HepG2 (cell line): ENCODE measurements around the gene HOXA1. TPM values are rescaled to one million over a fixed set of nuclear protein-coding genes. Genes with fewer than 3 reads are reported as not detected.

Source experiments
- CREB1 ChIP-seq, 2 experiments: fragments of 450-650 bp in 1 of 2; IDR thresholded peaks; 2 replicates each; pipeline ENCODE4 v1.6.1; 2016 to 2017; ENCODE audit warnings: control low read depth in 1 of 2, mild to moderate bottlenecking in 1 of 2, missing compliant biosample characterization in 1 of 2, missing genetic modification characterization in 1 of 2
- DRAP1 ChIP-seq: IDR thresholded peaks from 2 replicates; pipeline ENCODE4 v1.6.1; 2016; ENCODE audit warnings: missing genetic modification reagents, missing compliant biosample characterization
- FOXP1 ChIP-seq, 2 experiments: fragments of 450-650 bp in 1 of 2; IDR thresholded peaks; 2 replicates each; pipeline ENCODE4 v1.6.1; 2017 to 2018; ENCODE audit warnings: antibody characterized with exemption in 1 of 2
- KDM5B ChIP-seq: sonication (generic); formaldehyde crosslinking; IDR thresholded peaks from 2 replicates; pipeline ENCODE4 v1.4.0; 2020; ENCODE audit warnings: missing genetic modification reagents, mild to moderate bottlenecking, borderline replicate concordance
- KLF15 ChIP-seq: sonication (generic); formaldehyde crosslinking; IDR thresholded peaks from 2 replicates; pipeline ENCODE4 v1.8.1; 2023; ENCODE audit warnings: borderline replicate concordance, mild to moderate bottlenecking, inconsistent platforms, missing genetic modification reagents, mixed read lengths
- MTA1 ChIP-seq: sonication (generic); formaldehyde crosslinking; IDR thresholded peaks from 2 replicates; pipeline ENCODE4 v1.4.0; 2020; ENCODE audit warnings: missing genetic modification reagents, mild to moderate bottlenecking, borderline replicate concordance
- NR3C1 ChIP-seq: sonication (generic); formaldehyde crosslinking; IDR thresholded peaks from 2 replicates; pipeline ENCODE4 v1.4.0; 2020; ENCODE audit warnings: missing genetic modification reagents
- PTBP1 ChIP-seq: fragments of 200-400 bp; formaldehyde crosslinking; IDR thresholded peaks from 2 replicates; pipeline ENCODE4 v1.6.1; 2018; ENCODE audit warnings: low read length, low read depth; ENCODE audit not compliant: poor library complexity, severe bottlenecking
- RFX1 ChIP-seq: fragments of 450-650 bp; IDR thresholded peaks from 2 replicates; pipeline ENCODE4 v1.6.1; 2017
- SATB2 ChIP-seq: sonication (generic); formaldehyde crosslinking; IDR thresholded peaks from 2 replicates; pipeline ENCODE4 v1.5.0; 2020; ENCODE audit warnings: missing genetic modification reagents
- SETDB1 ChIP-seq: sonication (generic); formaldehyde crosslinking; IDR thresholded peaks from 2 replicates; pipeline ENCODE4 v1.5.1; 2020; ENCODE audit warnings: missing genetic modification reagents, mild to moderate bottlenecking, borderline replicate concordance
- SMYD3 ChIP-seq: sonication (generic); formaldehyde crosslinking; IDR thresholded peaks from 2 replicates; pipeline ENCODE4 v1.8.1; 2023; ENCODE audit warnings: mild to moderate bottlenecking, missing genetic modification reagents
- ZFP37 ChIP-seq: sonication (generic); formaldehyde crosslinking; IDR thresholded peaks from 2 replicates; pipeline ENCODE4 v1.4.0; 2020; ENCODE audit warnings: missing genetic modification reagents, borderline replicate concordance
- ZNF142 ChIP-seq: sonication (generic); formaldehyde crosslinking; IDR thresholded peaks from 2 replicates; pipeline ENCODE4 v1.4.0; 2020; ENCODE audit warnings: missing genetic modification reagents
- ZNF207 ChIP-seq: fragments of 450-650 bp; IDR thresholded peaks from 2 replicates; pipeline ENCODE4 v1.6.1; 2016; ENCODE audit warnings: antibody characterized with exemption, borderline replicate concordance
- ZNF280B ChIP-seq: sonication (generic); formaldehyde crosslinking; IDR thresholded peaks from 2 replicates; pipeline ENCODE4 v1.5.0; 2020; ENCODE audit warnings: missing genetic modification reagents, mild to moderate bottlenecking, borderline replicate concordance
- ZNF577 ChIP-seq: sonication (generic); formaldehyde crosslinking; IDR thresholded peaks from 2 replicates; pipeline ENCODE4 v1.4.0; 2020; ENCODE audit warnings: mild to moderate bottlenecking, low read depth, missing genetic modification reagents, borderline replicate concordance
- ZNF792 ChIP-seq: IDR thresholded peaks from 2 replicates; pipeline ENCODE4 v1.6.1; 2016
- ZNF883 ChIP-seq: sonication (generic); formaldehyde crosslinking; IDR thresholded peaks from 2 replicates; pipeline ENCODE4 v1.5.1; 2020; ENCODE audit warnings: mild to moderate bottlenecking, missing genetic modification reagents; ENCODE audit errors: not compliant biosample characterization
- polyA plus RNA-seq, 8 experiments: library from polyadenylated mRNA; depleted of rRNA in 3 of 8; stranded (reverse) in 7 of 8; unstranded in 1 of 8; fragments of >200 nt; fragmentation: Illumina TruSeq in 4 of 8; extraction: Trizol in 4 of 8; gene quantifications; 2 replicates each; pipeline versions ENCODE4 v1.2.1 to v1.2.3, GENCODE V29; 2011 to 2016; ENCODE audit warnings: low read depth in 4 of 8, missing spikeins in 1 of 8, mixed read lengths in 1 of 8; ENCODE audit not compliant: insufficient read depth in 1 of 8
- total RNA-seq, 5 experiments: library from RNA; depleted of rRNA; stranded (reverse); fragments of >200 nt; fragmentation: Illumina TruSeq; extraction: Trizol; gene quantifications; 2 replicates each; pipeline ENCODE4 v1.2.3, GENCODE V29; 2016; ENCODE audit warnings: low read depth in 1 of 5
- TF ChIP-seq, protein P1 (sequence below): sonication (generic); formaldehyde crosslinking; IDR thresholded peaks from 2 replicates; pipeline ENCODE4 v1.9.0; 2021; ENCODE audit warnings: missing genetic modification reagents, mild to moderate bottlenecking, borderline replicate concordance

HOXA1 gene
- total and polyA plus RNA-seq, 2 of the 13 experiments (the other 11 are each of a cell fraction or from before 2014, with no cell fraction given) = 0.18 to 0.20 TPM

GRCh38 chr7:27143023-27143949, 47.5 kb upstream of the HOXA1 start, which contains the start of gene HOXA5 (continued):
- TF ChIP-seq, protein P1, sequence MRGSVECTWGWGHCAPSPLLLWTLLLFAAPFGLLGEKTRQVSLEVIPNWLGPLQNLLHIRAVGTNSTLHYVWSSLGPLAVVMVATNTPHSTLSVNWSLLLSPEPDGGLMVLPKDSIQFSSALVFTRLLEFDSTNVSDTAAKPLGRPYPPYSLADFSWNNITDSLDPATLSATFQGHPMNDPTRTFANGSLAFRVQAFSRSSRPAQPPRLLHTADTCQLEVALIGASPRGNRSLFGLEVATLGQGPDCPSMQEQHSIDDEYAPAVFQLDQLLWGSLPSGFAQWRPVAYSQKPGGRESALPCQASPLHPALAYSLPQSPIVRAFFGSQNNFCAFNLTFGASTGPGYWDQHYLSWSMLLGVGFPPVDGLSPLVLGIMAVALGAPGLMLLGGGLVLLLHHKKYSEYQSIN (CRISPR knock-in tag) = no peak
- no peak for TF ChIP-seq PTBP1
- TF ChIP-seq KLF15 (CRISPR knock-in tag) = no peak
- TF ChIP-seq SETDB1 = no peak
- TF ChIP-seq KDM5B = peak; percentile 34; the same call in 1 of the 2 replicates
- TF ChIP-seq NR3C1 (CRISPR knock-in tag) = no peak
- no peak for TF ChIP-seq MTA1
- TF ChIP-seq ZNF883 (CRISPR knock-in tag) = no peak
- no peak for TF ChIP-seq ZNF207
- no peak for TF ChIP-seq FOXP1 (IDR thresholded peaks at IDR 0.05)
- no peak for TF ChIP-seq FOXP1 (CRISPR knock-in tag; IDR thresholded peaks at IDR 0.05)
- peak; percentile 26; the same call in 1 of the 2 replicates for TF ChIP-seq CREB1 (IDR thresholded peaks at IDR 0.05)
- TF ChIP-seq CREB1 (CRISPR knock-in tag; IDR thresholded peaks at IDR 0.05) = peak; percentile 52; the same call in 1 of the 2 replicates
- TF ChIP-seq ZNF280B (CRISPR knock-in tag) = no peak
- no peak for TF ChIP-seq RFX1
- TF ChIP-seq ZNF142 = no peak
- TF ChIP-seq ZFP37 (CRISPR knock-in tag) = no peak
- no peak for TF ChIP-seq ZNF792 (CRISPR knock-in tag)
- TF ChIP-seq DRAP1 = peak; percentile 56
- TF ChIP-seq ZNF577 = no peak
- no peak for TF ChIP-seq SATB2 (CRISPR knock-in tag)
- no peak for TF ChIP-seq SMYD3 (CRISPR knock-in tag)
